Measurements from ENCODE around the gene CALHM1.

- no peak for TF ChIP-seq CTCF (conservative IDR thresholded peaks at IDR 0.05; ENCODE audit: low read depth in 2 of 2)
- no peak for TF ChIP-seq EZH2 (IDR thresholded peaks at IDR 0.05; ENCODE audit: low read depth, unreplicated experiment)
- no peak for TF ChIP-seq POLR2AphosphoS5 (IDR thresholded peaks at IDR 0.05; ENCODE audit: low read depth)
- TF ChIP-seq REST (IDR thresholded peaks at IDR 0.05; ENCODE audit: unreplicated experiment): no peak
- TF ChIP-seq STAT1 (IDR thresholded peaks at IDR 0.05; ENCODE audit: unreplicated experiment): no peak
- TF ChIP-seq CREB1 (CRISPR knock-in tag; IDR thresholded peaks at IDR 0.05; ENCODE audit: low read depth): no peak
These were observed 47.4 kb upstream of the CALHM1 start for GRCh38 chr10:103506061-103506460.
